H1 (cell line): ENCODE results near the gene MTMR2. TPM values are rescaled to one million over a fixed set of nuclear protein-coding genes. Genes with fewer than 3 reads are reported as not detected.

ENCODE experiments used
- CTCF ChIA-PET: fragments of 300-600 bp; sonication (Branson Sonifier 250); formaldehyde crosslinking; loops from one replicate; lab custom pipeline; 2021; ENCODE audit not compliant: partially characterized antibody; lab: Charles Lee
- POLR2A ChIA-PET: fragments of 300-600 bp; sonication (Branson Sonifier 250); formaldehyde crosslinking; loops from one replicate; lab custom pipeline; 2021; ENCODE audit warnings: inconsistent platforms; ENCODE audit not compliant: partially characterized antibody; lab: Charles Lee
- DNase-seq, 2 experiments: peaks; one replicate each; pipeline versions ENCODE4 v3.0.0 to v3.0.0-alpha.2; 2010 to 2022; ENCODE audit warnings: low spot score in 2 of 2, low read depth in 1 of 2, mixed read lengths in 1 of 2
- FAIRE-seq: peaks from 2 replicates; lab custom pipeline; 2011; peaks lifted over from hg19 to GRCh38; lab: Jason Lieb, UNC
- H2AFZ ChIP-seq: 2 replicates; pipeline ENCODE4 v1.8.1; 2012; ENCODE audit warnings: low read length, inconsistent platforms
- H2AK5ac ChIP-seq: 2 replicates; pipeline ENCODE4 v1.6.1; 2013; ENCODE audit warnings: low read depth, low read length
- H2BK120ac ChIP-seq: replicated peaks from 2 replicates; pipeline ENCODE3; 2013; ENCODE audit warnings: low read depth, low read length, inconsistent platforms
- H2BK12ac ChIP-seq: 2 replicates; pipeline ENCODE4 v1.6.1; 2013; ENCODE audit warnings: low read depth, low read length
- H2BK15ac ChIP-seq: 2 replicates; pipeline ENCODE4 v1.6.1; 2013; ENCODE audit warnings: low read length
- H2BK20ac ChIP-seq: 2 replicates; pipeline ENCODE4 v1.6.1; 2013; ENCODE audit warnings: low read length
- H2BK5ac ChIP-seq: 2 replicates; pipeline ENCODE4 v1.6.1; 2013; ENCODE audit warnings: low read depth, low read length
- H3K14ac ChIP-seq: 2 replicates; pipeline ENCODE4 v1.6.1; 2013; ENCODE audit warnings: inconsistent platforms; ENCODE audit not compliant: insufficient read length
- H3K18ac ChIP-seq: 2 replicates; pipeline ENCODE4 v1.6.1; 2013; ENCODE audit warnings: low read length; ENCODE audit errors: extremely low read depth
- H3K23ac ChIP-seq: 2 replicates; pipeline ENCODE4 v1.6.1; 2013; ENCODE audit warnings: inconsistent platforms; ENCODE audit not compliant: insufficient read length
- H3K23me2 ChIP-seq: 2 replicates; pipeline ENCODE4 v1.6.1; 2013; ENCODE audit warnings: low read depth, low read length
- H3K27ac ChIP-seq: 2 replicates; pipeline ENCODE4 v1.6.1; 2011; ENCODE audit warnings: low read depth, low read length, inconsistent platforms
- H3K27me3 ChIP-seq, 4 experiments: replicated peaks in 1 of 4; 1 replicate in 1 of 4; 2 replicates in 3 of 4; pipeline versions ENCODE4 v1.6.1 to v1.8.1; 2011 to 2013; ENCODE audit warnings: low read length in 3 of 4, mild to moderate bottlenecking in 3 of 4, inconsistent platforms in 2 of 4, mixed read lengths in 2 of 4, moderate library complexity in 1 of 4; ENCODE audit not compliant: control insufficient read depth in 3 of 4, insufficient read depth in 3 of 4; ENCODE audit errors: extremely low read depth in 1 of 4
- H3K36me3 ChIP-seq, 4 experiments: 2 replicates each; pipeline versions ENCODE4 v1.6.1 to v1.8.1; 2011 to 2013; ENCODE audit warnings: mild to moderate bottlenecking in 4 of 4, low read length in 3 of 4, moderate library complexity in 2 of 4, control low read depth in 1 of 4, inconsistent platforms in 1 of 4; ENCODE audit not compliant: insufficient read depth in 4 of 4, control insufficient read depth in 2 of 4
- H3K4ac ChIP-seq: replicated peaks from 2 replicates; pipeline ENCODE3; 2013; ENCODE audit warnings: low read length, low read depth, mixed read lengths, inconsistent platforms; ENCODE audit not compliant: insufficient read length
- H3K4me1 ChIP-seq, 4 experiments: replicated peaks in 1 of 4; 1 replicate in 1 of 4; 2 replicates in 3 of 4; pipeline versions ENCODE4 v1.6.1 to v1.8.1; 2011 to 2013; ENCODE audit warnings: low read length in 3 of 4, inconsistent platforms in 2 of 4, mixed read lengths in 1 of 4; ENCODE audit not compliant: insufficient read depth in 4 of 4, control insufficient read depth in 3 of 4
- H3K4me2 ChIP-seq, 2 experiments: 2 replicates each; pipeline versions ENCODE4 v1.6.1 to v1.8.1; 2011 to 2013; ENCODE audit warnings: low read depth in 2 of 2, low read length in 2 of 2, control low read depth in 1 of 2, inconsistent platforms in 1 of 2, mild to moderate bottlenecking in 1 of 2; ENCODE audit not compliant: insufficient read depth in 1 of 2
- H3K4me3 ChIP-seq, 4 experiments: fragments of 200-600, 300-600 bp in 1 of 4; sonication (generic), shearing (Covaris generic), sonication (Bioruptor Twin) in 1 of 4; 2 replicates each; pipeline versions ENCODE4 v1.5.1 to v1.8.1; 2011 to 2016; ENCODE audit warnings: low read length in 4 of 4, low read depth in 3 of 4, control low read depth in 2 of 4, inconsistent platforms in 2 of 4, mild to moderate bottlenecking in 2 of 4, mixed read lengths in 1 of 4, moderate library complexity in 1 of 4; ENCODE audit not compliant: insufficient read depth in 2 of 4; ENCODE audit errors: extremely low read depth in 1 of 4
- H3K56ac ChIP-seq: replicated peaks from 2 replicates; pipeline ENCODE3; 2013; ENCODE audit warnings: low read depth, mild to moderate bottlenecking, mixed read lengths, low read length, inconsistent platforms; ENCODE audit not compliant: insufficient read length
- H3K79me1 ChIP-seq: 2 replicates; pipeline ENCODE4 v1.6.1; 2013; ENCODE audit warnings: low read depth, low read length, control low read depth
- H3K79me2 ChIP-seq, 2 experiments: 2 replicates each; pipeline versions ENCODE4 v1.6.1 to v1.8.1; 2012 to 2013; ENCODE audit warnings: low read length in 2 of 2, mild to moderate bottlenecking in 2 of 2, inconsistent platforms in 1 of 2; ENCODE audit not compliant: insufficient read depth in 2 of 2, control insufficient read depth in 1 of 2
- H3K9ac ChIP-seq, 4 experiments: replicated peaks in 1 of 4; 1 replicate in 1 of 4; 2 replicates in 3 of 4; pipeline versions ENCODE4 v1.6.1 to v1.8.1; 2011 to 2013; ENCODE audit warnings: low read depth in 3 of 4, low read length in 3 of 4, control low read depth in 2 of 4, mild to moderate bottlenecking in 2 of 4, moderate library complexity in 2 of 4, inconsistent platforms in 1 of 4; ENCODE audit errors: extremely low read depth in 1 of 4
- H3K9me3 ChIP-seq, 2 experiments: 2 replicates each; pipeline versions ENCODE4 v1.6.1 to v1.8.1; 2012 to 2013; ENCODE audit warnings: mild to moderate bottlenecking in 2 of 2, moderate library complexity in 2 of 2, control low read depth in 1 of 2, inconsistent platforms in 1 of 2, low read depth in 1 of 2, low read length in 1 of 2, mixed read lengths in 1 of 2; ENCODE audit not compliant: insufficient read depth in 2 of 2
- H4K20me1 ChIP-seq, 2 experiments: replicated peaks in 1 of 2; 2 replicates each; pipeline versions ENCODE3 to v1.8.1; 2011 to 2013; ENCODE audit warnings: inconsistent platforms in 2 of 2, low read length in 2 of 2, mild to moderate bottlenecking in 1 of 2; ENCODE audit not compliant: insufficient read depth in 2 of 2, control insufficient read depth in 1 of 2
- H4K5ac ChIP-seq: 2 replicates; pipeline ENCODE4 v1.6.1; 2013; ENCODE audit warnings: low read length, low read depth, mixed read lengths, inconsistent platforms; ENCODE audit not compliant: insufficient read length
- H4K8ac ChIP-seq: 2 replicates; pipeline ENCODE4 v1.8.0; 2013; ENCODE audit warnings: mild to moderate bottlenecking, moderate library complexity, low read length, inconsistent platforms; ENCODE audit not compliant: insufficient read depth; ENCODE audit errors: extremely low read depth
- H4K91ac ChIP-seq: replicated peaks from 2 replicates; pipeline ENCODE3; 2013; ENCODE audit warnings: low read length, mixed read lengths, inconsistent platforms; ENCODE audit not compliant: insufficient read length
- CEBPB ChIP-seq: IDR thresholded peaks from 2 replicates; pipeline ENCODE4 v1.6.1; 2012; ENCODE audit warnings: low read depth, low read length
- GTF2F1 ChIP-seq: IDR thresholded peaks from 2 replicates; pipeline ENCODE4 v1.6.1; 2012; ENCODE audit warnings: low read depth, low read length, improper control_type of control experiment, borderline replicate concordance
- HDAC6 ChIP-seq: IDR thresholded peaks from one replicate; pipeline ENCODE4 v1.7.1; 2012; ENCODE audit warnings: low read depth, mild to moderate bottlenecking, inconsistent platforms, low read length, moderate library complexity
- KDM1A ChIP-seq: fragments of 200-600, 300-600 bp; sonication (generic); IDR thresholded peaks from 2 replicates; pipeline ENCODE4 v1.7.1; 2016; ENCODE audit warnings: mild to moderate bottlenecking, low read length, borderline replicate concordance
- KDM4A ChIP-seq: IDR thresholded peaks from one replicate; pipeline ENCODE4 v1.7.1; 2012; ENCODE audit warnings: low read depth, mild to moderate bottlenecking, moderate library complexity, low read length, inconsistent platforms; ENCODE audit not compliant: severe bottlenecking
- TEAD4 ChIP-seq: IDR thresholded peaks from 2 replicates; pipeline ENCODE4 v1.6.1; 2012; ENCODE audit warnings: low read depth, low read length, inconsistent platforms, mixed read lengths
- WGBS, 2 experiments: shearing (Covaris generic) in 1 of 2; methylation state at CpG; one replicate each; pipeline versions ENCODE4 v1.1.6 to v1.1.7; 2013 to 2015; ENCODE audit warnings: low lambda C conversion rate in 2 of 2, mixed read lengths in 2 of 2, inconsistent platforms in 1 of 2, low coverage in 1 of 2, missing lambda C conversion rate in 1 of 2; ENCODE audit not compliant: insufficient replicate concordance in 2 of 2, insufficient coverage in 1 of 2, insufficient read length in 1 of 2; ENCODE audit errors: extremely low coverage in 1 of 2, missing lambda C conversion rate in 1 of 2; 5-methylcytosine and 5-hydroxymethylcytosine counted together
- polyA plus RNA-seq, 7 experiments: library from polyadenylated mRNA; depleted of rRNA in 3 of 7; stranded (reverse) in 5 of 7; unstranded in 2 of 7; fragments of >200 nt in 5 of 7; fragments of 200-250 nt in 2 of 7; gene quantifications; 1 replicate in 5 of 7; 2 replicates in 1 of 7; 4 replicates in 1 of 7; pipeline versions ENCODE4 v1.2.1 to v1.2.3, GENCODE V29; 2011 to 2013; ENCODE audit warnings: missing spikeins in 2 of 7, mixed read lengths in 2 of 7
- total RNA-seq: library from RNA; stranded (reverse); fragmentation: NEBNext Ultra II Directional; extraction: Animal tissue kit (Norgen Biotek cat#: 25700); gene quantifications from 2 replicates; pipeline ENCODE4 v1.2.1, GENCODE V29; 2021
- TF ChIP-seq, protein P1 (sequence below): IDR thresholded peaks from 2 replicates; pipeline ENCODE4 v1.6.1; 2012; ENCODE audit warnings: inconsistent platforms

MTMR2 gene
- total and polyA plus RNA-seq, 2 of the 8 experiments (the other 6 are each of a cell fraction or from before 2014, with no cell fraction given) = 16.7 to 52.9 TPM

DNA sequence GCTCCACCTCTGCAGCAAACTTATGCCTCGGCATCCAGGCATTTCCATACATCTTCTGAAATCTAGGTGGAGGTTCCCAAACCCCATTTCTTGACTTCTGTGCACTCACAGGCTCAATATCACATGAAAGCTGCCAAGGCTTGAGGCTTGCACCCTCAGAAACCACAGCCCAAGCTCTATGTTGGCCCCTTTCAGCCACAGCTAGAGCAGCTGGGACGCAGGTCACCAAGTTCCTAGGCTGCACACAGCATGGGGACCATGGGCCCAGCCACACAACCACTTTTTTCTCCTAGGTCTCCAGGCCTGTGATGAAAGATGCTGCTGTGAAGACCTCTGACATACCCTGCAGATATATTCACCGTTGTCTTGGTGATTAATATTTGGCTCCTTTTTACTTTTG, 24.7 kb upstream of the MTMR2 start:
- H3K23ac ChIP-seq = no peak overlapping the region
- H3K4me1 ChIP-seq = no peaks in the 10 kb centered on the region
- H3K27ac ChIP-seq = no peak overlapping the region
- DNase-seq (no peak), FAIRE-seq (no peak)
- H2AK5ac ChIP-seq = no peak overlapping the region
- peaks cover 30 to 35% of the 10 kb centered on the region in 2 experiments for H3K9me3 ChIP-seq
- no peak overlapping the region for H2BK12ac ChIP-seq
- TF ChIP-seq GTF2F1 (no peak), HDAC6 (no peak), KDM4A (no peak), CEBPB (no peak), TEAD4 (no peak), KDM1A (no peak)
- TF ChIP-seq, protein P1, sequence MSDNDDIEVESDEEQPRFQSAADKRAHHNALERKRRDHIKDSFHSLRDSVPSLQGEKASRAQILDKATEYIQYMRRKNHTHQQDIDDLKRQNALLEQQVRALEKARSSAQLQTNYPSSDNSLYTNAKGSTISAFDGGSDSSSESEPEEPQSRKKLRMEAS = no peak
- H4K8ac ChIP-seq = no peak overlapping the region
- H2BK20ac ChIP-seq = no peak overlapping the region
- H3K14ac ChIP-seq = no peak overlapping the region
- H4K91ac ChIP-seq = no peak overlapping the region
- no peaks in the 10 kb centered on the region for H3K36me3 ChIP-seq
- H3K79me1 ChIP-seq = no peaks in the 10 kb centered on the region
- no peaks in the 10 kb centered on the region for H3K23me2 ChIP-seq
- H2BK120ac ChIP-seq = no peak overlapping the region
- no peak overlapping the region for H2AFZ ChIP-seq
- no peak overlapping the region for H3K4me3 ChIP-seq
- no peak overlapping the region for H2BK15ac ChIP-seq
- H3K18ac ChIP-seq = no peak overlapping the region
- H3K27me3 ChIP-seq = no peaks in the 10 kb centered on the region
- H3K4me2 ChIP-seq = no peak overlapping the region
- POLR2A ChIA-PET = no interaction called here
- 93% methylated on average over 3 of the region's 3 CpGs; no CpG with 5 or more reads in 1 of the 2 experiments for WGBS, 2 experiments
- H3K56ac ChIP-seq = no peak overlapping the region
- H3K9ac ChIP-seq = no peak overlapping the region
- no peaks in the 10 kb centered on the region for H4K20me1 ChIP-seq
- no peak overlapping the region for H3K4ac ChIP-seq
- CTCF ChIA-PET = no interaction called here
- H2BK5ac ChIP-seq = no peak overlapping the region
- no peaks in the 10 kb centered on the region for H3K79me2 ChIP-seq
- H4K5ac ChIP-seq = no peak overlapping the region
